Measurements from ENCODE around the gene MYRFL. TPM values are rescaled to one million over a fixed set of nuclear protein-coding genes. Genes with fewer than 3 reads are reported as not detected.
A peak's percentile ranks its signal among the peaks of the same experiment; 100 is the strongest.

The MYRFL gene
- total RNA-seq, 3 donors from 2014 or later = 1.3 TPM; not detected in 2

DNA sequence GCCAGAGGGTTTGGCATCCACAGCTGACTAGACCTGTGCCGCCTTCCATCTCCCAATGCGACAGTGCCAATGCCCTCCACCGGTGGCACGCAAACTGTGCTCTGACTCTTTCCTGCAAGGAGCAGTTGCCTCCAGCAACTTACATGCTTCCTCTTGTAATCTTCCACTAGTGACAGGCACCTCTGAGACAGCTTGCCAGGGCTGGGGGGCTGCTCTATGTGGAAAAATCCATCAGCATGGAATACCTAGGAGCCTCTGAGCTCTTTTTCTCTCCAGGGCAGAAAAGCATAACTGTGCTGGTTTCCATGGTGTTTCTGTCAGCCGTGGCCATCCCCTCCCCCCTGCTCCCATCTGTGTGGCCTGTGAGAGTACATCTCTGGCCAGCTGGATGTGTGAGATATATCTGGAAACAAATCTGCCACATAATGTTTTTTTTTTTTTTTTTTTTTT, 110.6 kb downstream of the MYRFL start:
- intact Hi-C loops (cut with DNase I; ENCODE audit: low total_unique reads) = no loop called here

DNA sequence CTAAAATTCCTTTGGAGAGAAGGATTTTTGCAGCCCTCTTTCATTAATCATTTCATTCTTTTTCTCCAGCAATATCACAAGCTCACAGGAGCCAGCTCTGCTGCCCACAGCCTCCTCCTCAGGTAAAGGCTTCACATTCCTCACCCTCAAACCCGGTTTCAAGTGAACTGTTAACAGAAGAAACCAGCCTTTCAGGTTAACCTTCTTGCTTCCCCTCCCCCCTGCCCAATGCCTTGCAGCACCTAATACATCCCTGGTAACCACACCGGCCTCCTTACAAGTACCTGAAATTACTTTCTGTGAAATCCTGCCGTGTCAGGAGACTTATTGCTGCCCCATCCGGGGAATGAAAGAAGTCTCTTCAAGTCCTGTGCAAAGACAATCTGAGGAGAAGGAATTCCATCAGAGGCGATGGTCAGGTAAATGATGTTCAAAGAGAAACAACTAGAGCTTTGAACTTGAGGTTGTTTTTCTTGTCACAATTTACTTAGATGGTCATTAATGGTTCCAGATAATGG, 111.2 kb downstream of the MYRFL start:
- intact Hi-C loops (cut with DNase I; ENCODE audit: low total_unique reads) = no loop called here
- peak; percentile 30 to 55 for DNase-seq (ENCODE audit: low spot score in 2 of 2)
- Histone ChIP-seq H3K27ac (peak overlapping the region in 1 of 2 donors; percentile 32), H3K4me1 (no peaks in the 10 kb centered on the region), H3K36me3 (no peaks in the 10 kb centered on the region), H3K4me3 (no peak overlapping the region), H3K27me3 (no peaks in the 10 kb centered on the region), H3K9me3 (no peaks in the 10 kb centered on the region)
- TF ChIP-seq, protein P1, sequence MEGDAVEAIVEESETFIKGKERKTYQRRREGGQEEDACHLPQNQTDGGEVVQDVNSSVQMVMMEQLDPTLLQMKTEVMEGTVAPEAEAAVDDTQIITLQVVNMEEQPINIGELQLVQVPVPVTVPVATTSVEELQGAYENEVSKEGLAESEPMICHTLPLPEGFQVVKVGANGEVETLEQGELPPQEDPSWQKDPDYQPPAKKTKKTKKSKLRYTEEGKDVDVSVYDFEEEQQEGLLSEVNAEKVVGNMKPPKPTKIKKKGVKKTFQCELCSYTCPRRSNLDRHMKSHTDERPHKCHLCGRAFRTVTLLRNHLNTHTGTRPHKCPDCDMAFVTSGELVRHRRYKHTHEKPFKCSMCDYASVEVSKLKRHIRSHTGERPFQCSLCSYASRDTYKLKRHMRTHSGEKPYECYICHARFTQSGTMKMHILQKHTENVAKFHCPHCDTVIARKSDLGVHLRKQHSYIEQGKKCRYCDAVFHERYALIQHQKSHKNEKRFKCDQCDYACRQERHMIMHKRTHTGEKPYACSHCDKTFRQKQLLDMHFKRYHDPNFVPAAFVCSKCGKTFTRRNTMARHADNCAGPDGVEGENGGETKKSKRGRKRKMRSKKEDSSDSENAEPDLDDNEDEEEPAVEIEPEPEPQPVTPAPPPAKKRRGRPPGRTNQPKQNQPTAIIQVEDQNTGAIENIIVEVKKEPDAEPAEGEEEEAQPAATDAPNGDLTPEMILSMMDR (IDR thresholded peaks at IDR 0.05) = no peak
- TF ChIP-seq POLR2AphosphoS5 (IDR thresholded peaks at IDR 0.05) (no peak), POLR2A (IDR thresholded peaks at IDR 0.05) (no peak)

More for the DNA sequence above, 110.6 kb downstream of the MYRFL start:
- no peaks in the 10 kb centered on the region for H3K27me3 ChIP-seq
- TF ChIP-seq POLR2AphosphoS5 (IDR thresholded peaks at IDR 0.05) (no peak), POLR2A (IDR thresholded peaks at IDR 0.05) (no peak)
- TF ChIP-seq, protein P1 (IDR thresholded peaks at IDR 0.05) = no peak
- H3K27ac ChIP-seq = peak overlapping the region; percentile 8 to 43
- no peaks in the 10 kb centered on the region for H3K4me1 ChIP-seq
- H3K36me3 ChIP-seq = no peaks in the 10 kb centered on the region
- H3K4me3 ChIP-seq = no peak overlapping the region
- no peaks in the 10 kb centered on the region for H3K9me3 ChIP-seq
- DNase-seq (ENCODE audit: low spot score in 2 of 2) = peak; percentile 27 to 62

DNA sequence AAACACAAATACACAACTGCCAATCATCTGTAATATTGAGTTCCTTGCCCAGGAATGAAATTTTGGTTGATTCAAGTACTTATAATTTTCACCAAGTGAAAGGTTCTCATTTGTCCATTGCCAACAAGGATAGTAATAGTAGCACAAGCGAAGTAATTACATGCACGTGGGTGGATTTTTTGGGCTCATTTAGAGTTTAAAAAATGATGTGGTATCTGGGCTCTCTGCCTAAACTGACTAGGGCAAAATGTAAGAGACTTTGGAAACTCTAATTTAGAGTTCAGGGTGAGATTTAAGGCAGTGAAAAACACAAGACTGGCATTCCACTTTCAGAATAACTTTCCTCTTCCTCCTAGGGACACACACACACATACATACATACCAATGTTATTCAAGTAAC, 111.7 kb downstream of the MYRFL start:
- no peak overlapping the region for H3K4me3 ChIP-seq
- DNase-seq (ENCODE audit: low spot score in 2 of 2) = no peak
- no peaks in the 10 kb centered on the region for H3K36me3 ChIP-seq
- no peak for TF ChIP-seq POLR2A (IDR thresholded peaks at IDR 0.05)
- no peak for TF ChIP-seq POLR2AphosphoS5 (IDR thresholded peaks at IDR 0.05)
- TF ChIP-seq, protein P1 (IDR thresholded peaks at IDR 0.05) = no peak
- H3K27ac ChIP-seq = no peak overlapping the region
- intact Hi-C loops (cut with DNase I; ENCODE audit: low total_unique reads) = no loop called here
- no peaks in the 10 kb centered on the region for H3K4me1 ChIP-seq
- H3K27me3 ChIP-seq = no peaks in the 10 kb centered on the region
- no peaks in the 10 kb centered on the region for H3K9me3 ChIP-seq

DNA sequence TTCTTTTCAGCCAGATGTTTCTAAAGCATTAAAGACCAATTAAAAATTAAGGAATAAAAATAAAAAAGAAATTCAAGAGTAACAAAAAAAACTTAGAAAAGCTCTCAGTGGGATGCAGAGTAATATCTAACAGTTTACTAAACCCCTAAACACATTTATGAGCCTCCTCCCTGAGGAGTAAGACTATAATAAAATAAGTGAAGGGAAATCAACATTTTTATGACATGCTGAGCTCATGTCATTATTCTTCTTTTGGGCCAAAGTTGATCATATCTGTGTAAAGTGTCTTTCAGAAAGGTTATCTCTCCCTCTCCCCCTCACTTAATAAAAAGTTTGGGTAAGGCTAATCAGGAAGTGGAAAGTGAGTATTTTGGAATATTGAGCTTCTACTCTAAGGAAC, 122.1 kb downstream of the MYRFL start:
- intact Hi-C loops (cut with DNase I; ENCODE audit: low total_unique reads) = no loop called here
- H3K27ac ChIP-seq = no peak overlapping the region
- no peaks in the 10 kb centered on the region for H3K36me3 ChIP-seq
- DNase-seq (ENCODE audit: low spot score in 2 of 2) = no peak
- no peaks in the 10 kb centered on the region for H3K27me3 ChIP-seq
- no peaks in the 10 kb centered on the region for H3K4me1 ChIP-seq
- H3K9me3 ChIP-seq = no peaks in the 10 kb centered on the region
- no peak overlapping the region for H3K4me3 ChIP-seq
- TF ChIP-seq, protein P1 (IDR thresholded peaks at IDR 0.05) = no peak
- TF ChIP-seq POLR2AphosphoS5 (IDR thresholded peaks at IDR 0.05) = no peak
- no peak for TF ChIP-seq POLR2A (IDR thresholded peaks at IDR 0.05)

DNA sequence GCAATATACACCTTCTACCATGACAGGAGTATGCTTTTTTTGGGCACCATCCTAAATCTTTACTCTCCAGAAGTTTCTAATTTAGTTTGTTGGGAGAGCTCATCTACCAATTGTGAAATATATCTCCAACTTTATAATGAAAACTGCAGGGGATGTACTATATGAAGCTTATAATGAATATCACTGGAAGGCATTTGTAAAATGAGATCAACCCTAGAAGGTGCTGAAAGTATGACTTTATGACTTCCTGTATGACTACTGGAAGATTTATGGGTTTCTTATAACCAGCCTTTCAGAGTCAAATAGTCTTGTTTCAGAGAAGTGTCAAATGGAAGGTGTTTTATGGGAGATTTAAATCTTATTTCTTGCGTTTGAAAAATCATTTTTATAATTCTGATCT, 122.9 kb downstream of the MYRFL start:
- H3K27ac ChIP-seq = no peak overlapping the region
- H3K36me3 ChIP-seq = no peaks in the 10 kb centered on the region
- H3K4me3 ChIP-seq = no peak overlapping the region
- TF ChIP-seq POLR2AphosphoS5 (IDR thresholded peaks at IDR 0.05) (no peak), POLR2A (IDR thresholded peaks at IDR 0.05) (no peak)
- TF ChIP-seq, protein P1 (IDR thresholded peaks at IDR 0.05) = no peak
- H3K27me3 ChIP-seq = no peaks in the 10 kb centered on the region
- H3K9me3 ChIP-seq = no peaks in the 10 kb centered on the region
- DNase-seq (ENCODE audit: low spot score in 2 of 2) = no peak
- no peaks in the 10 kb centered on the region for H3K4me1 ChIP-seq
- intact Hi-C loops (cut with DNase I; ENCODE audit: low total_unique reads) = no loop called here

Measured in breast epithelium (tissue), 4 donors.